K562 (cell line): Measurements from ENCODE around the gene NRDE2. TPM values are rescaled to one million over a fixed set of nuclear protein-coding genes. Genes with fewer than 3 reads are reported as not detected.
"Not testable (repeated sequence)": the region's sequence is repeated elsewhere in the genome, so short reads cannot be mapped to it uniquely, and the experiment has no call there.

Experiments
- ATAC-seq: fragments of 200-7000 bp; cut with Tn5 transposase; 3 replicates; pipeline ENCODE4 v1.9.1; 2020; ENCODE audit warnings: moderate library complexity
- BruUV-seq: library from RNA; stranded (reverse); fragments of 400-500 nt; replicated peaks from 2 replicates; lab custom pipeline; 2021; lab: Mats Ljungman, UMichigan
- CTCF ChIA-PET: fragments of 300-600 bp; formaldehyde crosslinking; extraction: SDS; loops from one replicate; lab custom pipeline; 2021; ENCODE audit warnings: low intra/inter-chr PET ratio; lab: Yijun Ruan, JAX
- POLR2A ChIA-PET: fragments of 300-600, 350-650 bp; sonication (Branson Sonifier 250); formaldehyde crosslinking; extraction: SDS; loops from one replicate; lab custom pipeline; 2021; ENCODE audit warnings: antibody characterized with exemption, inconsistent platforms; lab: Yijun Ruan, JAX
- DNase-seq, 4 experiments: peaks; one replicate each; pipeline versions ENCODE4 v3.0.0 to v3.0.0-alpha.2; 2011 to 2018; ENCODE audit warnings: low spot score in 3 of 4, mixed read lengths in 3 of 4; ENCODE audit errors: extremely low read depth in 1 of 4
- FAIRE-seq: peaks from 2 replicates; lab custom pipeline; 2011; peaks lifted over from hg19 to GRCh38; lab: Jason Lieb, UNC
- H2AFZ ChIP-seq: 2 replicates; pipeline ENCODE4 v1.6.0; 2011; ENCODE audit warnings: low read depth, low read length, control low read depth, inconsistent platforms
- H3K27ac ChIP-seq: fragments of 200-600 bp; 3 replicates; pipeline ENCODE4 v1.8.0; 2011; ENCODE audit warnings: low read depth, mild to moderate bottlenecking, control low read depth, inconsistent platforms, low read length, moderate library complexity, mixed read lengths; ENCODE audit errors: extremely low read depth
- H3K27me3 ChIP-seq, 2 experiments: fragments of 300-600 bp in 1 of 2; 2 replicates in 1 of 2; 3 replicates in 1 of 2; pipeline versions ENCODE4 v1.6.0 to v1.8.0; 2011; ENCODE audit warnings: inconsistent platforms in 2 of 2, low read length in 2 of 2, mild to moderate bottlenecking in 1 of 2, mixed read lengths in 1 of 2, moderate library complexity in 1 of 2; ENCODE audit not compliant: control insufficient read depth in 2 of 2, insufficient read depth in 2 of 2
- H3K36me3 ChIP-seq: fragments of 300-600 bp; 3 replicates; pipeline ENCODE4 v1.8.0; 2011; ENCODE audit warnings: mild to moderate bottlenecking, low read length, inconsistent platforms; ENCODE audit not compliant: control insufficient read depth, insufficient read depth
- H3K4me1 ChIP-seq, 2 experiments: fragments of 200-600 bp in 1 of 2; replicated peaks in 1 of 2; 2 replicates in 1 of 2; 3 replicates in 1 of 2; pipeline versions ENCODE4 v1.5.1 to v1.8.0; 2011; ENCODE audit warnings: inconsistent platforms in 2 of 2, low read length in 2 of 2, mild to moderate bottlenecking in 1 of 2, mixed read lengths in 1 of 2, moderate library complexity in 1 of 2; ENCODE audit not compliant: control insufficient read depth in 2 of 2, insufficient read depth in 2 of 2
- H3K4me2 ChIP-seq: 2 replicates; pipeline ENCODE4 v1.6.1; 2011; ENCODE audit warnings: low read length, control low read depth, inconsistent platforms, mixed read lengths; ENCODE audit not compliant: insufficient read depth
- H3K4me3 ChIP-seq: fragments of 200-600 bp; sonication (generic), shearing (Covaris generic); 2 replicates; pipeline ENCODE4 v1.5.1; 2016; ENCODE audit warnings: control low read depth, inconsistent platforms
- H3K79me2 ChIP-seq: fragments of 200-600 bp; 3 replicates; pipeline ENCODE4 v1.8.0; 2011; ENCODE audit warnings: low read length, inconsistent platforms; ENCODE audit not compliant: control insufficient read depth, insufficient read depth
- H3K9ac ChIP-seq, 2 experiments: 2 replicates each; pipeline versions ENCODE4 v1.6.0 to v1.6.1; 2011; ENCODE audit warnings: low read depth in 2 of 2, low read length in 2 of 2, control low read depth in 1 of 2, inconsistent platforms in 1 of 2, mild to moderate bottlenecking in 1 of 2, mixed read lengths in 1 of 2; ENCODE audit not compliant: insufficient read depth in 1 of 2
- H3K9me1 ChIP-seq: one replicate; pipeline ENCODE4 v1.6.0; 2011; ENCODE audit warnings: inconsistent platforms, mild to moderate bottlenecking, low read length, moderate library complexity; ENCODE audit not compliant: control insufficient read depth, insufficient read depth
- H3K9me3 ChIP-seq: replicated peaks from 2 replicates; pipeline ENCODE4 v1.5.1; 2011; ENCODE audit warnings: low read depth, low read length, inconsistent platforms; ENCODE audit not compliant: control insufficient read depth, insufficient read depth
- H4K20me1 ChIP-seq: replicated peaks from 2 replicates; pipeline ENCODE4 v1.6.1; 2011; ENCODE audit warnings: low read length, inconsistent platforms, mixed read lengths; ENCODE audit not compliant: control insufficient read depth, insufficient read depth
- DIDO1 ChIP-seq: fragments of 450-650 bp; IDR thresholded peaks from 2 replicates; pipeline ENCODE4 v1.6.1; 2016; ENCODE audit warnings: low read depth, missing biosample characterization, missing genetic modification characterization
- TSHZ1 ChIP-seq: fragments of 250-450 bp; sonication (Bioruptor Pico); IDR thresholded peaks from 2 replicates; pipeline ENCODE4 v1.4.0; 2020; ENCODE audit warnings: mild to moderate bottlenecking, moderate library complexity
- WGBS: fragments of 100-300 bp; shearing (Covaris generic); methylation state at CpG from one replicate; pipeline ENCODE4 v1.1.6; 2016; ENCODE audit warnings: low coverage, mixed read lengths; ENCODE audit not compliant: insufficient coverage; ENCODE audit errors: missing lambda C conversion rate; 5-methylcytosine and 5-hydroxymethylcytosine counted together
- in situ Hi-C: fragments of 300-500 bp; cut with MboI; formaldehyde crosslinking; loops from 4 replicates; pipeline ENCODE4 v1.15.0; 2018; ENCODE audit warnings: inconsistent platforms, mixed read lengths
- intact Hi-C: fragments of 100-400 bp; cut with micrococcal nuclease; formaldehyde crosslinking; loops from 2 replicates; pipeline ENCODE4 v1.14.2; 2022
- polyA plus RNA-seq, 8 experiments: library from polyadenylated mRNA; depleted of rRNA in 4 of 8; stranded (reverse) in 5 of 8; unstranded in 3 of 8; fragments of >200 nt; fragmentation: Nextera tagmentation in 2 of 8; fragmentation: Illumina TruSeq in 1 of 8; extraction: Ambion mirVana in 2 of 8; extraction: Trizol in 1 of 8; gene quantifications; 2 replicates each; pipeline versions ENCODE4 v1.2.1 to v1.2.3, GENCODE V29; 2011 to 2014; ENCODE audit warnings: inconsistent platforms in 1 of 8, missing spikeins in 1 of 8
- total RNA-seq, 7 experiments: library from RNA; depleted of rRNA in 6 of 7; stranded (reverse); fragments of >200 nt in 6 of 7; fragmentation: Illumina TruSeq in 2 of 7; extraction: Trizol in 2 of 7; gene quantifications; 2 replicates each; pipeline versions ENCODE4 v1.2.1 to v1.2.3, GENCODE V29; 2011 to 2021; ENCODE audit warnings: low replicate concordance in 1 of 7
- TF ChIP-seq, protein P1 (sequence below): sonication (generic); formaldehyde crosslinking; IDR thresholded peaks from 2 replicates; pipeline ENCODE4 v1.8.0; 2022; ENCODE audit warnings: mild to moderate bottlenecking, missing genetic modification reagents

The NRDE2 gene
- total and polyA plus RNA-seq, 9 of the 15 experiments (the other 6 are each of a cell fraction or from before 2014, with no cell fraction given), result 3.3 to 15.0 (median 8.4) TPM

DNA sequence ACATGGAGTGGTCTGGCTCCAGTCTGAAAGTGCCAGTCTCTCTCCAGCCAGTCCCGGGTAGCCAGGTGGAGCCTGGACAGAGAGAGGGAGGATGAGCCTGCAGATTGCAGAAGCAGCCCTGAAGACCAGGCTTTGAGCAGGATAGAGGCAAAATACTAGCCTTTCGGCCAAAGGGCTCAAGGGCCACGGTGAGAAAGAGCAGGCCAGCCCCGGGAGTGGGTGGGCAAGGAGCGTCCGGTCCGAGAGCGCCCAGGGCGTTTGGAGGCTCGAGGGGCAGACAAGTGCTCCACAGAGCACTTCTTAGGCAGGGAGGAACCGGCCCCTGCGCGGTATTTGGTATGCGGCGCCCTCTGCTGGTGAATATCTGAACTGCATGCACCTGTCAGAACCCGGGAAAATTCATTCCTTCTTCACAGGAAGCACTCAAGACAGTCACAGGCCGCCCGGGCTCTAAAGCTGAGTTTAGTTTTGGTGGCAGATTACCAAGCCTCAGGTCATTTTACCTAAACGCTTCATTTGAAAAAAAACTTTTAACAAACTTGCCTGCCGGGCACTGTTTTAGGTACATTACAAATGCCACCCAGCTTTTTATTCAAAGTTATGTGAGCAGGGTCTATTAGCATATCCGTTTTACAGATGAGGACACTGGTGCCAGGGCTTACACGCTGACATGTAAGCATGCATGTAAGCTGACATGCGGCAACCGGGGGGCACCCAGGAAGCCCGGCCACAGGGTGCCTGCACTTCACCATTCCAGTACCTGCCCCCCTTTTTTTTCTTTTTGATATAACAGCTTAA, 96.4 kb downstream of the NRDE2 start (continued):
- TF ChIP-seq TSHZ1 (no peak), DIDO1 (tag) (no peak)
- TF ChIP-seq, protein P1, sequence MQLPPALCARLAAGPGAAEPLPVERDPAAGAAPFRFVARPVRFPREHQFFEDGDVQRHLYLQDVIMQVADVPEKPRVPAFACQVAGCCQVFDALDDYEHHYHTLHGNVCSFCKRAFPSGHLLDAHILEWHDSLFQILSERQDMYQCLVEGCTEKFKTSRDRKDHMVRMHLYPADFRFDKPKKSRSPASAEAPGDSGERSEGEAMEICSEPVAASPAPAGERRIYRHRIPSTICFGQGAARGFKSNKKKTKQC (CRISPR knock-in tag), result no peak

- H3K9me1 ChIP-seq, DNase-seq, H3K4me1 ChIP-seq, H2AFZ ChIP-seq, H3K9me3 ChIP-seq, H3K79me2 ChIP-seq, FAIRE-seq, H3K36me3 ChIP-seq, H3K27me3 ChIP-seq, H3K9ac ChIP-seq, H3K4me3 ChIP-seq, BruUV-seq, H3K4me2 ChIP-seq, ATAC-seq, CTCF ChIA-PET, H4K20me1 ChIP-seq, POLR2A ChIA-PET, H3K27ac ChIP-seq: not testable (repeated sequence)
- in situ Hi-C loops, result loop anchor here (25.0 kb wide), 1 partner anchor 293 kb away; no protein-coding TSS in a partner anchor
- WGBS, result 0% methylated on average over 1 of the region's 1 CpG
- intact Hi-C loops, result loop anchor here (10.0 kb wide), 1 partner anchor 155 kb away; no protein-coding TSS in a partner anchor
Observed at GRCh38 chr14:90229942-90230341, 101.8 kb downstream of the NRDE2 start.
